OCI-LY1 (cell line): Measurements from ENCODE around the gene PLXDC1.
"Not testable (repeated sequence)": the region's sequence is repeated elsewhere in the genome, so short reads cannot be mapped to it uniquely, and the experiment has no call there.

Experiments
- H2AFZ ChIP-seq: fragments of 200-600 bp; sonication (generic), shearing (Covaris generic); 2 replicates; pipeline ENCODE4 v1.6.0; 2014; ENCODE audit warnings: antibody characterized with exemption, mild to moderate bottlenecking, low read length
- H3F3A ChIP-seq: fragments of 200-600 bp; sonication (generic), shearing (Covaris generic); 2 replicates; pipeline ENCODE4 v1.6.0; 2014; ENCODE audit warnings: mild to moderate bottlenecking, antibody characterized with exemption, low read length, moderate library complexity; ENCODE audit not compliant: insufficient read depth
- H3K27ac ChIP-seq: fragments of 200-600 bp; sonication (generic); 2 replicates; pipeline ENCODE4 v1.5.1; 2014; ENCODE audit warnings: low read length, mixed run types, mild to moderate bottlenecking, low read depth; ENCODE audit not compliant: poor library complexity, severe bottlenecking
- H3K27me3 ChIP-seq: fragments of 200-600 bp; sonication (generic); 2 replicates; pipeline ENCODE4 v1.6.0; 2014; ENCODE audit warnings: antibody characterized with exemption, mild to moderate bottlenecking, low read length, moderate library complexity; ENCODE audit not compliant: insufficient read depth
- H3K36me3 ChIP-seq: fragments of 200-600 bp; sonication (generic); 2 replicates; pipeline ENCODE4 v1.6.1; 2014; ENCODE audit warnings: mild to moderate bottlenecking, antibody characterized with exemption, low read length, moderate library complexity, mixed read lengths; ENCODE audit not compliant: insufficient read depth
- H3K4me1 ChIP-seq: fragments of 200-600 bp; sonication (generic); 2 replicates; pipeline ENCODE4 v1.5.1; 2014; ENCODE audit warnings: mild to moderate bottlenecking, low read length, moderate library complexity; ENCODE audit not compliant: insufficient read depth, severe bottlenecking
- H3K4me2 ChIP-seq: fragments of 200-600 bp; sonication (generic), shearing (Covaris generic); 2 replicates; pipeline ENCODE4 v1.6.1; 2014; ENCODE audit warnings: low read length
- H3K4me3 ChIP-seq: fragments of 200-600 bp; sonication (generic); 2 replicates; pipeline ENCODE4 v1.5.1; 2014; ENCODE audit warnings: low read length, low read depth, mild to moderate bottlenecking, mixed read lengths; ENCODE audit not compliant: poor library complexity, severe bottlenecking
- H3K79me2 ChIP-seq: fragments of 200-600 bp; shearing (Covaris generic); 2 replicates; pipeline ENCODE4 v1.6.1; 2016; ENCODE audit warnings: mixed run types, low read length, mixed read lengths; ENCODE audit not compliant: insufficient read depth
- H3K9ac ChIP-seq: fragments of 200-600 bp; sonication (generic), shearing (Covaris generic); 2 replicates; pipeline ENCODE4 v1.6.1; 2014; ENCODE audit warnings: mild to moderate bottlenecking, low read length, mixed read lengths
- H3K9me2 ChIP-seq: fragments of 200-600 bp; sonication (generic), shearing (Covaris generic); 2 replicates; pipeline ENCODE4 v1.6.1; 2014; ENCODE audit warnings: low read depth, mild to moderate bottlenecking, low read length, mixed read lengths
- H3K9me3 ChIP-seq: fragments of 200-600 bp; shearing (Covaris generic); 2 replicates; pipeline ENCODE4 v1.6.1; 2014; ENCODE audit warnings: low read length, mixed read lengths
- H4K20me1 ChIP-seq: fragments of 200-600 bp; sonication (generic), shearing (Covaris generic); 2 replicates; pipeline ENCODE4 v1.6.0; 2016; ENCODE audit warnings: mild to moderate bottlenecking, low read length; ENCODE audit not compliant: insufficient read depth
- CTCF ChIP-seq: fragments of 200-600 bp; sonication (generic), shearing (Covaris generic); IDR thresholded peaks from 2 replicates; pipeline ENCODE4 v1.5.1; 2017; ENCODE audit warnings: mild to moderate bottlenecking, antibody characterized with exemption, low read length, moderate library complexity, mixed read lengths
- EZH2 ChIP-seq: fragments of 200-600 bp; sonication (generic), shearing (Covaris generic); IDR thresholded peaks from 2 replicates; pipeline ENCODE4 v1.8.0; 2017; ENCODE audit warnings: borderline replicate concordance, mixed run types, mild to moderate bottlenecking, antibody characterized with exemption, low read length, moderate library complexity, mixed read lengths

Gene PLXDC1

GRCh38 chr17:39169518-39169917 lies 18.1 kb upstream of the PLXDC1 start:
- H3K79me2 ChIP-seq, result no peaks in the 10 kb centered on the region
- H3K4me1 ChIP-seq, result peaks cover 6% of the 10 kb centered on the region
- no peak overlapping the region for H3K4me3 ChIP-seq
- no peak overlapping the region for H3K27ac ChIP-seq
- H3K27me3 ChIP-seq, result no peaks in the 10 kb centered on the region; the same call in 1 of the 2 replicates
- H3K9ac ChIP-seq, result no peak overlapping the region
- H4K20me1 ChIP-seq, result no peaks in the 10 kb centered on the region
- no peak overlapping the region for H2AFZ ChIP-seq
- H3K9me2 ChIP-seq, result no peaks in the 10 kb centered on the region
- no peak overlapping the region for H3K4me2 ChIP-seq
- H3F3A ChIP-seq, result no peaks in the 10 kb centered on the region
- H3K9me3 ChIP-seq, result no peaks in the 10 kb centered on the region
- no peak for TF ChIP-seq EZH2
- no peak for TF ChIP-seq CTCF
- H3K36me3 ChIP-seq, result no peaks in the 10 kb centered on the region

DNA sequence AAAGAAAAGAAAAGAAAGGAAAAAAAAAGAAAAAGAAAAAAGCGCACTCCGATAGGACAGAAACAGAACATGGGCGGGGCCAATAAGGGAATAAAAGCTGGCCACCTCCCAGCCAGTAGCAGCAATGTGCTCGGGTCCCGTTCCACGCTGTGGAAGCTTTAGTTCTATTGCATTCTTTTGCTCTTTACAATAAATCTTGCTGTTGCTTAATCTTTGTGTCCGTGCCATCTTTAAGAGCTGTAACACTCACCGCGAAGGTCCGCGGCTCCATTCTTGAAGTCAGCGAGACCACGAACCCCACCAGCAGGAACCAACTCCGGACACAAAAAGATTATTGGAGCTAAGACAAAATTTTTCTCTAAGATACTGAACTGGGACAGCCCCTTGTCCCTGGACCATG lies 17.7 kb upstream of the PLXDC1 start:
- H3K79me2 ChIP-seq, result no peaks in the 10 kb centered on the region
- peaks cover 6% of the 10 kb centered on the region for H3K4me1 ChIP-seq
- H3K36me3 ChIP-seq, result no peaks in the 10 kb centered on the region
- no peak overlapping the region for H3K4me3 ChIP-seq
- H2AFZ ChIP-seq, result no peak overlapping the region
- no peaks in the 10 kb centered on the region for H3K9me3 ChIP-seq
- H3K27me3 ChIP-seq, result no peaks in the 10 kb centered on the region; the same call in 1 of the 2 replicates
- no peak overlapping the region for H3K4me2 ChIP-seq
- no peak overlapping the region for H3K9ac ChIP-seq
- H3K9me2 ChIP-seq, result no peaks in the 10 kb centered on the region
- no peak overlapping the region for H3K27ac ChIP-seq
- TF ChIP-seq CTCF (no peak), EZH2 (no peak)
- H3F3A ChIP-seq, result no peaks in the 10 kb centered on the region
- H4K20me1 ChIP-seq, result no peaks in the 10 kb centered on the region

DNA sequence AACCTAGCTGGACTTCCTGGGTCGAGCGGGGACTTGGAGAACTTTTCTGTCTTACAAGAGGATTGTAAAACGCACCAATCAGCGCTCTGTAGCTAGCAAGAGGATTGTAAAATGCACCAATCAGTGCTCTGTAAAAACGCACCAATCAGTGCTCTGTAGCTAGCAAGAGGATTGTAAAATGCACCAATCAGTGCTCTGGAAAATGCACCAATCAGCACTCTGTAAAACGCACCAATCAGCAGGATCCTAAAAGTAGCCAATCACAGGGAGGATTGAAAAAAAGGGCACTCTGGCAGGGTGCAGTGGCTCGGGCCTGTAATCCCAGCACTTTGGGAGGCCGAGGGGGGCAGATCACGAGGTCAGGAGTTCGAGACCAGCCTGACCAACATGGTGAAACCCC lies 17.1 kb upstream of the PLXDC1 start:
- not testable (repeated sequence) for H3K36me3 ChIP-seq, H3K4me3 ChIP-seq, H3K27ac ChIP-seq, H3K79me2 ChIP-seq, H3K9me3 ChIP-seq, H3K4me1 ChIP-seq, H3K4me2 ChIP-seq, H3K9ac ChIP-seq, H4K20me1 ChIP-seq, H3K27me3 ChIP-seq, H3F3A ChIP-seq, H2AFZ ChIP-seq, H3K9me2 ChIP-seq

GRCh38 chr17:39167476-39167875 lies 16.0 kb upstream of the PLXDC1 start:
- no peaks in the 10 kb centered on the region; the same call in 1 of the 2 replicates for H3K27me3 ChIP-seq
- H3K9ac ChIP-seq, result no peak overlapping the region
- no peak overlapping the region for H2AFZ ChIP-seq
- no peaks in the 10 kb centered on the region for H3K9me3 ChIP-seq
- H3K27ac ChIP-seq, result no peak overlapping the region
- no peaks in the 10 kb centered on the region for H3F3A ChIP-seq
- no peaks in the 10 kb centered on the region for H4K20me1 ChIP-seq
- no peaks in the 10 kb centered on the region for H3K9me2 ChIP-seq
- H3K4me2 ChIP-seq, result no peak overlapping the region
- TF ChIP-seq EZH2 (no peak), CTCF (no peak)
- H3K79me2 ChIP-seq, result no peaks in the 10 kb centered on the region
- H3K36me3 ChIP-seq, result no peaks in the 10 kb centered on the region
- peaks cover 6% of the 10 kb centered on the region for H3K4me1 ChIP-seq
- no peak overlapping the region for H3K4me3 ChIP-seq
